Ishikawa (cell line): ENCODE data around the gene TNFRSF1B.

ENCODE experiments used
- EP300 ChIP-seq: IDR thresholded peaks from 2 replicates; pipeline ENCODE4 v1.6.1; 2012; ENCODE audit warnings: borderline replicate concordance
- FOXM1 ChIP-seq: IDR thresholded peaks from 2 replicates; pipeline ENCODE4 v1.6.1; 2012; ENCODE audit warnings: low read depth, borderline replicate concordance
- RAD21 ChIP-seq: IDR thresholded peaks from 2 replicates; pipeline ENCODE4 v1.6.1; 2012; ENCODE audit warnings: low read depth
- REST ChIP-seq: IDR thresholded peaks from 2 replicates; pipeline ENCODE4 v1.6.1; 2012; ENCODE audit warnings: low read depth, mild to moderate bottlenecking
- TAF1 ChIP-seq: IDR thresholded peaks from 2 replicates; pipeline ENCODE4 v1.6.1; 2012; ENCODE audit warnings: low read depth, mild to moderate bottlenecking
- TEAD4 ChIP-seq: IDR thresholded peaks from 2 replicates; pipeline ENCODE4 v1.6.1; 2012

- TF ChIP-seq EP300 (no peak), REST (no peak), TAF1 (no peak), RAD21 (no peak), FOXM1 (no peak), TEAD4 (no peak)
These were observed 21.8 kb upstream of the TNFRSF1B start for GRCh38 chr1:12144969-12145368.
